HepG2 (cell line): ENCODE data around the gene TICAM2. TPM values are rescaled to one million over a fixed set of nuclear protein-coding genes. Genes with fewer than 3 reads are reported as not detected.

Source experiments
- ESRRA ChIP-seq: sonication (generic); formaldehyde crosslinking; IDR thresholded peaks from 2 replicates; pipeline ENCODE4 v1.5.1; 2020; ENCODE audit warnings: mild to moderate bottlenecking, low read depth, missing genetic modification reagents
- FOXM1 ChIP-seq: sonication (generic); formaldehyde crosslinking; IDR thresholded peaks from 2 replicates; pipeline ENCODE4 v1.5.0; 2020; ENCODE audit warnings: missing genetic modification reagents
- PPARG ChIP-seq: conservative IDR thresholded peaks from 2 replicates; pipeline ENCODE4 v1.6.1; 2016; ENCODE audit warnings: missing biosample characterization, missing genetic modification reagents
- RFX3 ChIP-seq: IDR thresholded peaks from 2 replicates; pipeline ENCODE4 v1.6.1; 2016; ENCODE audit warnings: missing biosample characterization, missing genetic modification reagents
- ZIK1 ChIP-seq: sonication (generic); formaldehyde crosslinking; IDR thresholded peaks from 2 replicates; pipeline ENCODE4 v1.5.0; 2020; ENCODE audit warnings: mild to moderate bottlenecking, low read depth, missing genetic modification reagents, borderline replicate concordance
- ZNF263 ChIP-seq: sonication (generic); formaldehyde crosslinking; IDR thresholded peaks from 2 replicates; pipeline ENCODE4 v1.4.0; 2020; ENCODE audit warnings: missing genetic modification reagents
- polyA plus RNA-seq, 8 experiments: library from polyadenylated mRNA; depleted of rRNA in 3 of 8; stranded (reverse) in 7 of 8; unstranded in 1 of 8; fragments of >200 nt; fragmentation: Illumina TruSeq in 4 of 8; extraction: Trizol in 4 of 8; gene quantifications; 2 replicates each; pipeline versions ENCODE4 v1.2.1 to v1.2.3, GENCODE V29; 2011 to 2016; ENCODE audit warnings: low read depth in 4 of 8, missing spikeins in 1 of 8, mixed read lengths in 1 of 8; ENCODE audit not compliant: insufficient read depth in 1 of 8
- total RNA-seq, 5 experiments: library from RNA; depleted of rRNA; stranded (reverse); fragments of >200 nt; fragmentation: Illumina TruSeq; extraction: Trizol; gene quantifications; 2 replicates each; pipeline ENCODE4 v1.2.3, GENCODE V29; 2016; ENCODE audit warnings: low read depth in 1 of 5
- TF ChIP-seq, protein P1 (sequence below), 2 experiments: fragments of 450-650 bp in 1 of 2; sonication (generic) in 1 of 2; formaldehyde crosslinking in 1 of 2; IDR thresholded peaks; 2 replicates each; pipeline versions ENCODE4 v1.6.1 to v1.8.0; 2016 to 2022; ENCODE audit warnings: antibody characterized with exemption in 1 of 2, mild to moderate bottlenecking in 1 of 2, missing genetic modification reagents in 1 of 2
- TF ChIP-seq, protein P2 (sequence below): sonication (generic); formaldehyde crosslinking; IDR thresholded peaks from 2 replicates; pipeline ENCODE4 v1.5.1; 2020; ENCODE audit warnings: missing genetic modification reagents, mild to moderate bottlenecking, borderline replicate concordance

The TICAM2 gene
- total and polyA plus RNA-seq, 2 of the 13 experiments (the other 11 are each of a cell fraction or from before 2014, with no cell fraction given) = 0.04 TPM; not detected in 1

DNA sequence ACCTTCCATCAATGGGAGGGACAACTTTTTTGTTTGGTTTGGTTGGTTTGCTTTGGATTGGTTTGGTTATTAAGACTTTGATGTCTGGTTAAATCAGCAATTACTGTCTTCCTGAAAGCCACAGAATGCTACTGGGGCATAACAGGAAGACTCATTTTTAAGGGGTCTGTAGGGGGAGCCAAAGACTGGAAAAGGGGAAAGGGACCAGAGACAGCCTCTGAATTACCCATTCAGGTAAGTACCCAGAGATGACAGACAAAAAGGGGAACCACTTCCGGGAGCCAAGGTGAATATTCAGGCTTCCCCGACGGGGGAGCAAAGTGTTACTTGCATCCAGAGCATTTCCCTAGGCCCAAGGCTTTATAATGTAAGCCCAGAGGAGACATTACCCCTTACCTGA, 53.1 kb downstream of the TICAM2 start (continued):
- TF ChIP-seq, protein P1, sequence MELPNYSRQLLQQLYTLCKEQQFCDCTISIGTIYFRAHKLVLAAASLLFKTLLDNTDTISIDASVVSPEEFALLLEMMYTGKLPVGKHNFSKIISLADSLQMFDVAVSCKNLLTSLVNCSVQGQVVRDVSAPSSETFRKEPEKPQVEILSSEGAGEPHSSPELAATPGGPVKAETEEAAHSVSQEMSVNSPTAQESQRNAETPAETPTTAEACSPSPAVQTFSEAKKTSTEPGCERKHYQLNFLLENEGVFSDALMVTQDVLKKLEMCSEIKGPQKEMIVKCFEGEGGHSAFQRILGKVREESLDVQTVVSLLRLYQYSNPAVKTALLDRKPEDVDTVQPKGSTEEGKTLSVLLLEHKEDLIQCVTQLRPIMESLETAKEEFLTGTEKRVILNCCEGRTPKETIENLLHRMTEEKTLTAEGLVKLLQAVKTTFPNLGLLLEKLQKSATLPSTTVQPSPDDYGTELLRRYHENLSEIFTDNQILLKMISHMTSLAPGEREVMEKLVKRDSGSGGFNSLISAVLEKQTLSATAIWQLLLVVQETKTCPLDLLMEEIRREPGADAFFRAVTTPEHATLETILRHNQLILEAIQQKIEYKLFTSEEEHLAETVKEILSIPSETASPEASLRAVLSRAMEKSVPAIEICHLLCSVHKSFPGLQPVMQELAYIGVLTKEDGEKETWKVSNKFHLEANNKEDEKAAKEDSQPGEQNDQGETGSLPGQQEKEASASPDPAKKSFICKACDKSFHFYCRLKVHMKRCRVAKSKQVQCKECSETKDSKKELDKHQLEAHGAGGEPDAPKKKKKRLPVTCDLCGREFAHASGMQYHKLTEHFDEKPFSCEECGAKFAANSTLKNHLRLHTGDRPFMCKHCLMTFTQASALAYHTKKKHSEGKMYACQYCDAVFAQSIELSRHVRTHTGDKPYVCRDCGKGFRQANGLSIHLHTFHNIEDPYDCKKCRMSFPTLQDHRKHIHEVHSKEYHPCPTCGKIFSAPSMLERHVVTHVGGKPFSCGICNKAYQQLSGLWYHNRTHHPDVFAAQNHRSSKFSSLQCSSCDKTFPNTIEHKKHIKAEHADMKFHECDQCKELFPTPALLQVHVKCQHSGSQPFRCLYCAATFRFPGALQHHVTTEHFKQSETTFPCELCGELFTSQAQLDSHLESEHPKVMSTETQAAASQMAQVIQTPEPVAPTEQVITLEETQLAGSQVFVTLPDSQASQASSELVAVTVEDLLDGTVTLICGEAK (IDR thresholded peaks at IDR 0.05) = no peak
- TF ChIP-seq, protein P1 (CRISPR knock-in tag; IDR thresholded peaks at IDR 0.05) = no peak
- TF ChIP-seq ZIK1 (no peak), ZNF263 (CRISPR knock-in tag) (no peak), FOXM1 (CRISPR knock-in tag) (no peak), PPARG (no peak), ESRRA (CRISPR knock-in tag) (no peak), RFX3 (CRISPR knock-in tag) (no peak)
- TF ChIP-seq, protein P2, sequence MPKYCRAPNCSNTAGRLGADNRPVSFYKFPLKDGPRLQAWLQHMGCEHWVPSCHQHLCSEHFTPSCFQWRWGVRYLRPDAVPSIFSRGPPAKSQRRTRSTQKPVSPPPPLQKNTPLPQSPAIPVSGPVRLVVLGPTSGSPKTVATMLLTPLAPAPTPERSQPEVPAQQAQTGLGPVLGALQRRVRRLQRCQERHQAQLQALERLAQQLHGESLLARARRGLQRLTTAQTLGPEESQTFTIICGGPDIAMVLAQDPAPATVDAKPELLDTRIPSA (CRISPR knock-in tag) = no peak
- TF ChIP-seq, all 625 proteins: peak for 5
